ENCODE results near the gene CYB561.

CYB561 gene

GRCh38 chr17:63438092-63439051, 7.7 kb downstream of the CYB561 start:
- H3K4me3 ChIP-seq (ENCODE audit: low read length): no peak overlapping the region
- no peak for DNase-seq (ENCODE audit: low read depth)

GRCh38 chr17:63437287-63438091, 8.6 kb downstream of the CYB561 start:
- H3K4me3 ChIP-seq (ENCODE audit: low read length): no peak overlapping the region
- TF ChIP-seq CTCF (IDR thresholded peaks at IDR 0.05; ENCODE audit: insufficient read depth, low read depth, low read length, missing control alignments): no peak
- no peak for DNase-seq (ENCODE audit: low read depth)

More at GRCh38 chr17:63438092-63439051, 7.7 kb downstream of the CYB561 start:
- no peak for TF ChIP-seq CTCF (IDR thresholded peaks at IDR 0.05; ENCODE audit: insufficient read depth, low read depth, low read length, missing control alignments)

DNA sequence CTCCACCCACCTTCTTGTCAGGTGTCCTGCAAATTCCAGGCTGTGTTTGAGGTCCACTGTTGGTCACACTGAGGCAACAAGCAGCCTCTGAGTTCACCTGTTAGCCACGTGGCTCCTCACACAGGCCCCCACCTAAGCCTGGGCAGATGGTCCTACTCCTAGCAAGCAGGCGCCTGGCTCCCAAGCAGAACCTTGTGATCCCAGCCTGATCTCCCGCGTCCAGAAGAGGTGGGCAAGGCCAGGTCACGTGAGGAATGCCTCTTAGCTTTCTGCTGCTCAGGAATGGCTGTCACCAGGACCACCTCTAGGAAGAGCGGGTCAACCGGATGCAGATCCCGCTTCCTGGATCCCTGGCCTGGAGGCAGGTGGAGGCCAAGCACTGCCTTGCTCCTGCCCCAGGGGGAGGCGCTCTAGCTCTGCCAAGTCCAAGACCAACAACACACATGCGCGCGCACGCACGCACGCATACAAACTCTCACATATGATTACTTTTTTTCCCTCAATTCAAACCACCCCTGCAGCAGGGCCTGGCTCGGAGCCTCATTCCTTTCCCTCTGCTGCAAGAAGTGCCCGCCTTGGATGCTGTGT, 9.5 kb downstream of the CYB561 start:
- no peak for TF ChIP-seq CTCF (IDR thresholded peaks at IDR 0.05; ENCODE audit: insufficient read depth, low read depth, low read length, missing control alignments)
- no peak overlapping the region for H3K4me3 ChIP-seq (ENCODE audit: low read length)
- no peak for DNase-seq (ENCODE audit: low read depth)

GRCh38 chr17:63435681-63436522, 10.2 kb downstream of the CYB561 start:
- DNase-seq (ENCODE audit: low read depth): peak; percentile 49
- no peak overlapping the region for H3K4me3 ChIP-seq (ENCODE audit: low read length)
- TF ChIP-seq CTCF (IDR thresholded peaks at IDR 0.05; ENCODE audit: insufficient read depth, low read depth, low read length, missing control alignments): peak; percentile 56

DNA sequence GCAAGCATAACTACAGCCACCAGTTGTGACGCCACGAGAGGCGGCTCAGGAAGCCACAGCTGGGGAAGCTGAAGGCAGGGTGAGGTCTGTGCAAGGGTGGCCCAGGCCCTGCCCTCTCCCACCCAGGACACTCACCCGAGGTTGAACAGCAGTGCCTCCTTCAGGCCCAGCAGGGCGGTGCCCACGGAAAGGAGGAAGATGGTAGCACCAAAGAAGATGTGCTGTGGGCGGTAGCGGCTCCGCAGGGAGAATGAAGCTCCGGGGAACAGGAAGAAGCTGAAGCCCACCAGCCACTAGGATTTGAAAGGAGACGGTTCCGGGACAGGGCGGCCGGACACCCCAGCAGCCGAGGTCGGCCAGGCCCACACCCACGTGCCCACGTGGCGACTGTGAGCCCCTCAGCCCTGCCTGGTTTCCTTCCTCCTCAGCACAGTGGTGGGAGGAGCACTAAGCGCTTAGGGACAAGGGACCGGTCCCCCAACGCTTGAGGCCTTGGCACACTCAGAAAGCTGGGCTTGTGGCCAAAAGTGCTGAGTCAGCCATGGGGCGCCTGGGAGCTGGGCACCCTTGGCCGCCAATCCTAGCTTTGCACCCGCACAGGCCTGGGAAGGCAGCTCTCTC, 11.0 kb downstream of the CYB561 start:
- no peak overlapping the region for H3K4me3 ChIP-seq (ENCODE audit: low read length)
- peak; percentile 88 for DNase-seq (ENCODE audit: low read depth)
- TF ChIP-seq CTCF (IDR thresholded peaks at IDR 0.05; ENCODE audit: insufficient read depth, low read depth, low read length, missing control alignments): peak; percentile 40
